Renal cortex interstitium (tissue), 11 donors: ENCODE data around the gene ZNF521. TPM values are rescaled to one million over a fixed set of nuclear protein-coding genes. Genes with fewer than 3 reads are reported as not detected.

Source experiments
- DNase-seq, 11 donors: peaks; one replicate each; pipeline ENCODE4 v3.0.0-alpha.2; 2013; ENCODE audit warnings: low read depth in 9 of 11, low spot score in 4 of 11; ENCODE audit errors: extremely low read depth in 1 of 11
- polyA plus RNA-seq, 3 donors: library from polyadenylated mRNA; unstranded; fragments of 120-200 nt; gene quantifications; one replicate each; pipeline ENCODE4 v1.2.1, GENCODE V29; 2013; ENCODE audit not compliant: insufficient read length in 3 of 3

The ZNF521 gene
- polyA plus RNA-seq, 3 donors = 35.1 to 44.2 (median 39.0) TPM

DNA sequence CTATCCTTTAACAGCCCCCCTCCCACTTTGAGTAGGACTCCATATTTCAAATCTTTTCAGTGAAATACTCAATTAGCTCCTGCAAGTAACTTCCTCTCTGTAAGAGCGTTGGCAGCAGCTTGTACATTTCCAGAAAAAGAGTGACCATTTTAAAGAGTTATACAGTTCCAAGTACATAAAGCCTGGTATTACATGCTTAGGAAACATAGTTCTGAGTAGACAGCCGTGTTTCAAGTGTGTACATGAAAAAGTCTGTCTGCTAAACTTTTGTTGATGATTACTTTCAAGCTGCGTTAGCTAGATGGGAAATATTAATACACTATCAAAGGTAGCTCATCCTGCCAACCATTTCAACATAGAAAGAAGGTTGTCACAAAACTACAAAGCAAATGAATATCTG is 112.8 kb downstream of the ZNF521 start:
- no peak for DNase-seq

DNA sequence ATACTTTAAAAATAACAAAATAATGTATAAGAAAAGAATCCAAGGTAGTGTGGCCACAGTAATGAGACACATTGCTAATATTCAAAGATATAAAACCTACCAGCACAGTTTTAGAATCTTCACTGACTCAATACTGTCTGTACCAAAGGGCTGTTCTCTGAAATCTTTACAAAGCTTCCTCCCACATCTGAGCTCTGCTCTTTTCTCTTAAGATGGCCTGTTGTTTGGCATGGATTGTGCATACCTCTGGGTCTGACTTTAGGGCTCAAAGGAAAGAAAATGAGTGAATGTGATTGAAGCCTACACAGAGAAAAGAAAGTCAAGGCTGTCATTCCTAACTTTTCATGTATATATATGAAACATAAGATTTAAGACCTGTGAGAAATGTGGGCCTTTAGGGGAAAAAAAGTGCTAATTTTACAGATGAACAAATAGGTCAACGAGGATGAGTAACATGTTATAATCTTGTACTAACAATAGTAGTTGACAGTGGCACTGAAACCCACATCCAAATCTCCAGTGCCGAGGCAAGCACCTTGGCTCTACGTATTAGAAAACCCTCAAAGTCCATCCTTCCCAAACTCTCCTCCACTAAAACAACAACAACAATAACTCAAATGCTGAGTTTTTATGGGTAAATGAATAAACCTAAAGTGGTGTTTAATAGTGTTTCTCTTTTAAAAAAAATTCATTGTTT is 114.2 kb downstream of the ZNF521 start:
- DNase-seq = no peak

DNA sequence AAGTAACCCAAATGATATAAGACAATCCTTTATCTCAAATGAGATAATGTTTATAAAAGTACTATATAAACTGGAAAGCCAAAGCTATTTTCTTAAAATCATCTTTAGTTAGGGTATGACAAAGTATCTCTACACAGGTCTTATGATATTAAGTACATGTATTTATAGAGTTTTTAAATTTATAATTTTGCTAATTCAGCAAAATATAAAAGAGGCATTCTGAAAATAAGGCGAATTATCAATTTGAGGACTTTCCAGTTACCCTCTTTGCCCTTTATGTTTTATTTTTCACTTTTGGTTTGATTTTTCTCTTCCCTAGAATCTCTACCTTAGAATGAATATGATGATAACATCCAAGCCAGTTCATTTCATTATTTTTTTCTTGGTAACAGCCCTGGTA is 115.2 kb downstream of the ZNF521 start:
- no peak for DNase-seq

DNA sequence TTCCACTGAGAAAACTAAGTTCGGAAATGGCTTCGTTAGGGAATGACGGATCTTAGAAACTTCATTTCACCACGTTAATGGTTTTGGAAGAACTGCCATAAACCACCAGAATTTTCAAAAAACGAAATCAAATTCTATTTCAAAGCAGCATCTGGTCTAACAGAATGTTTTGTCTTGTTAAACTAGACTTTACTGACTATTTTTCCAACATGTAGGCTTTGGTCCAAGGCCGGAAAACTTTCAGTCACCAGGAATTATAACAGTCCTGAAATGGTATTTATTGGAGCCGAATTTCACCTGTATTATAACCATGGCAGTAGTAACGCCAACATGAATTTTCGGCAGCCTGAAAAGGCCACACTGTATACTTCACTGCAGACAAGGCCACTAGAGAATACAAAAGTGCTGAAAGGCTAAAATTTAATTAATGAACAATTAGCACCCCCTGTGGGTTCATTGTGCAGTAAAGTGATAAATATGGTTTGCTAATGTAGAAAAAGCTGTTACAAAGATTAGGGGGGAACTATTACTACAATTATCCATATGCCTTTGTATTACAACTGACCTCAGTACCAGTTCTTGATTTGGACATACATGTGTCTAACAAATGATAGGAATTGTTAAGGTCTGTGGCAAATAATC is 116.4 kb downstream of the ZNF521 start:
- no peak for DNase-seq

DNA sequence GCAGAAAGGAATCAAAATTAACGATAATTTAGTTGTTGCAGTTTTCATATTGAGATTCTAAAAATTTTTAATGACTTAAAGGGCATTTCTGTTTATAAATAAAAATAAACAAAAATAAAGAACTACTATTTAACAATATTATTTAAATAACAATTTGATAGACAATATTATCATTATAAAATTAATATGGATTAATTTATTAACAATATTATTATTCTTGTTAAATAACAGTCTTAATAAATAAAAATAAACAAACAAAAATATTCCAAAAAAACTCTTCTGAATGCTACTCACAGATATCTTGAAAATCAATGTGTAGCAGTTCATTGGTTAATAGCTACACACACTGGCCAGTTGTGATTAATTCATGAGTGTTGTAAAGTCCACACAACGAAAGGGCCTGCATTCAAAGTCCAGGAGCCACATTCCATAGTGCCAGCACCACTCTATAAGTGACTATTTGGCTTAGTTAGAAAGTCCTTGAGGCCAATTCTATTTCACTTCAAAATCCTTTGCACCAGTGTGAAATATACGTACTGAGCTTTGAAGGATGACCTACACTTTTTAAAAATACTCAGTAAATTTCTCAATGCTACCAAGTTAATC is 117.1 kb downstream of the ZNF521 start:
- no peak for DNase-seq

DNA sequence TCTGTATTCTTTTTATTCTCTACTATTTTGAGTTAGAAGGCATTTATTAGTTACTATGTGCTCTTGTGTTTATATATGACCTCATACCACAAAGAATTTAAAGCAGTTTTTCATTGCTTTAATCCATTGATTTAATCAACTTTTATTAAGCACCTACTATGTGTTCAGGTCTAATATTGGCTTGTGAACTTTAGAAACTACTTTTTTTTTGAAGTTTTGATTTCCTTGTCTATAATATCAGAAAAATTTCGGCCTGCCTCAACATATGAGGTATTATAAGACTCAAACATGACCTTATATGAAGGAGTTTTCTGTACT is 117.7 kb downstream of the ZNF521 start:
- no peak for DNase-seq

DNA sequence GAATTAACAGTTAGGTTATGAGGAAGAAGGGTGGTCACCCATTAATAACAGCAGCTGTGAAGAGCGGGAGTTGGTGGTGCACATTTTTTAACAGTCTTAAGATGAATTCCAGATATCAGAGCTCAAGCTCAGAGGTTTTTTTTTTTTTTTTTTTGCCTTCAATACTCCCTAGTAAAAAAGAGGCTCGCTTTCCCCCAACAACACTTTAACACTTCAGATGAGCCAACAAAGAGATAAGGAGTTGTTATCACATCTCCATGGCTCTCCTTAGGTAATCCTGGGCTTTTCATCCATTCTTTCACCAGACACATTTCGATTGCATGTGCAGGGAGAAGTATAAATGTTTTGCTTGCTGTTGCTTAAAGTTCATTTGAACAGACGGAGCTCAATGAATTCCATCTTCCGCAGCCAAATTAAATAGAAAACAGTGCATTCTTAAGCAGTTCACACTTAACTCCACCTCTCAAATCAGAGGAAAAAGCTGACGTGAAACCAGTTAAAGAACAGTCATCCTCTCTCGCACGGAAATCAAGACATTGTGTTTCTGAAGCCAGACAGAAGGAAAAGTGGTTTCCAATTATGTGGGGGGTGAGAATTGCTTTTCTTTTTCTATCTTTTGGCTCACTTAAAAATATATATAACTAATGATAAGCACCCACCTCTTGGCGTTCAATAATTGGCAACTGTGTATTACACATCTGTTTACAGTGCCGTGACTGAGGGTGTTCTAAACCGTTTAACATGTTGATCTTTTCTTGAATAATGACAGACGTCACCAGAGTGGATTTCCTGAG is 118.2 kb downstream of the ZNF521 start:
- no peak for DNase-seq

DNA sequence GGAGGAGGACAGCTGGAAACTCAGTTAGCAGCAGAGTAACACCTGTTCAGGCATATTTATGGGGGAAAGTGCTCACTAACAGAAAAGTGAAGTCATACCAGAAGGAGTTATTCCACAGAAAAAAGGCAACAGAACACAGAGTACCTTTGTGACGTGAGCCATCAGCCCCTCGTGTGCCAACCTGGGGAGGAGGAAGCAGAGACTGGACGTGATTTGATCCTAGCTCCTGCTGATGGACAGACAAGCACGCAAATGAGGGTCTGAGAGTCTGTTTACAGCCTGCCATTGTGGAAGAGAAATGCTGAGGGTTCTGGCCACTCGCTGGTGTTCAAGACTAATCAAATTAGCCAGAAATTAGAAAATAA is 120.7 kb downstream of the ZNF521 start:
- DNase-seq = no peak

DNA sequence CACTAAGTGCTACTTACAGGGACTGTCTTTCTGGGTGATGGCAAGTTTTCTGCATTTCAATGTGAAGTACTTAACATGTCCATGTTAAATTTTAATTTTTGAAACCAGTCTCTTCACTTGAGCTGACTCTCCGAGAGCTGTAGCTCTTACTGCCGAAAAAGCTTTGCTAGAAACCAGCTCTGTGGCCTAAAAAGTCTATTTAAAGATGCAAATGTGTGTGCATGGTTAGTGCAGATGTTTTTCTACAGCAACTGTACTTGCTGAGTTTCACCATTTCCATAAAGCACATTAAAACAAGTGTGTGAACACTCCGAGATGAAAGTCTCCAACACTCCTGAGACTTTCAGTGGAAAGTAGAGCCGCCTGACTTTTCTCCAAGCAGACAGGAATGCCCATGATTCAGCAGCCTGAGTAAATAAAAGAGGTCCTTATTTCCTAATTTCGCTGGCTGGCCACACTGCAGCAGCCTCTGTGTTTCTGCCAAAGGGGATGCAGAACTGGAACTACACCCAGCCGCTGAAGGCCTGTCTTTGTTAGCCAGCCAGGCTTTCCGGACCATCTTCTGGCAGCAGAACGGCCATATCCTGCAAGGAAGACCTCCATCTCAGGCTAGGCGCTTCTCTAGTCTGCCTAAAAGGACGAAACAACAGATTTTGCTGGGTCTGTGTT is 121.2 kb downstream of the ZNF521 start:
- peak in 1 of 11 donors; percentile 51 for DNase-seq

DNA sequence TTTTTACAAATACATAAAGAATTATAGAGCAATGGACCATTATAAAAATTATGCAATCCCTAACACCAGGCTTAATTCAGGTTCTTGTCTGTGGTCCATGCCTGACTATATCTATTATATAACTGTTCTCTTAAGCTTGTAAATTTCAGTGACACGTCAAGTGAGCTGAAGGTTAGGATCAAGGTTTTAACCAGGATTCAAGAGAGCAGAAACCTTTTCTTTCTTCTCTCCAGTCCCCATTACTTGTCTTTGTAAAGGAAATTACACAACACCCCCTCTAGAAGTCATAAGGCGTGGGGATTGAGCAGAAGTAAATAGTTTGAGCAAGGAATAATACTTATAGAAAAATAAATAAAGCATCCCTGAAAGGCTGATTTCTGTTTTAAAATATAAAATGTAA is 122.0 kb downstream of the ZNF521 start:
- DNase-seq = no peak

DNA sequence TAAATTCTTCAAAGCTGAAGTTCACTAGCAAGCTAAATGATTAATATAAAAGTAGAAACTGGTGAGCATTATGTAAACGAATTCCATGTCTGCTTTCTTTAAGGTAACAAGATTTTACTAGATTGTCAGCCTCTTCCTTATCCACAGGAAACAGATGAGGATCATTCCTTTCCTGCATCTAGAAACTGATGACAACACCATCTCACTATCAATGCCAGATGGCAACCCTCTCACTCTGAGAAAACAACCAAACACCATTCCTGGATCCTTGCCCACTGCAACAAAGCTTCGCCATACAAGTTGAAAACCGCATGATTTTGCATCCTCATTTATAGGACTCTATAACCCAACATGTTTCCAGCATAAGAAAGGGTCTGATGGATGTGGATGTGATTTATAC is 122.9 kb downstream of the ZNF521 start:
- DNase-seq = no peak

DNA sequence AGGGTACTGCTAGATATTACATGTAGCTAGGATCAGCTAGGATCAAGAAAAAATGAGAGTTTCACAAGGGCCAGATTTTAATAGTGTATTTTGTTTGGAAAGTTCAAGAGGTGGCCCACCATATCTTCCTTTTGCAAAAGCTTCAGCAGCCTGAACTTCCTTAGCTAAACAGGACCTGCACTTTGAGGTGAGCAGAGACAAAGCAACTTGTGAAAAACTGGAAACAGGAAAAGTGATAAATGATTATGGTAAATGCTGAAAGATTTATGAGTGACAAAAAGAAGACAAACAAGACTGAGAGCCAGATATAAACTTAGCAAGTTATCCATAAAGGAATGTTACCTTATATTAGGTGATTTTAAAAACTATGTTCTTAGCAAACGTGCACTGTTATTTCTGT is 123.6 kb downstream of the ZNF521 start:
- no peak for DNase-seq

DNA sequence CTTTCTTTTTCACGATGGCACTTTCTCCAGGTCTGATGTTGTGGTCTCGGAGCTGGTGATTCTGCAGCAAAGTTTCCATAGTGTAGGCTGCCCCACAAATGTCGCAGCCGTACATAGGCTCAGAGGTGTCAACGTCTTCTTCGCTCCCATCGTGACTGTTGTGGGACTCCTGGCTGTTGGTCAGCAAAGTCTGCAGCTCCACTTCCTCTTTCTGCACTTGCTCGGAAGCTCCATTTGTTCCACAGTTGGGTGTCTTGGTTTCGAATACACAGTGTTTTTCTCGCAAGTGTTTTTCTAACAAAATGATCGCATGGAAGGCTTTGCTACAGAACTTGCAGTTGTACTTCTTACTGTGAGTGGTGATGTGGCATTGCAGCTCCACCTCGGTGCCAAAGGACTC is 126.8 kb downstream of the ZNF521 start:
- DNase-seq = no peak

DNA sequence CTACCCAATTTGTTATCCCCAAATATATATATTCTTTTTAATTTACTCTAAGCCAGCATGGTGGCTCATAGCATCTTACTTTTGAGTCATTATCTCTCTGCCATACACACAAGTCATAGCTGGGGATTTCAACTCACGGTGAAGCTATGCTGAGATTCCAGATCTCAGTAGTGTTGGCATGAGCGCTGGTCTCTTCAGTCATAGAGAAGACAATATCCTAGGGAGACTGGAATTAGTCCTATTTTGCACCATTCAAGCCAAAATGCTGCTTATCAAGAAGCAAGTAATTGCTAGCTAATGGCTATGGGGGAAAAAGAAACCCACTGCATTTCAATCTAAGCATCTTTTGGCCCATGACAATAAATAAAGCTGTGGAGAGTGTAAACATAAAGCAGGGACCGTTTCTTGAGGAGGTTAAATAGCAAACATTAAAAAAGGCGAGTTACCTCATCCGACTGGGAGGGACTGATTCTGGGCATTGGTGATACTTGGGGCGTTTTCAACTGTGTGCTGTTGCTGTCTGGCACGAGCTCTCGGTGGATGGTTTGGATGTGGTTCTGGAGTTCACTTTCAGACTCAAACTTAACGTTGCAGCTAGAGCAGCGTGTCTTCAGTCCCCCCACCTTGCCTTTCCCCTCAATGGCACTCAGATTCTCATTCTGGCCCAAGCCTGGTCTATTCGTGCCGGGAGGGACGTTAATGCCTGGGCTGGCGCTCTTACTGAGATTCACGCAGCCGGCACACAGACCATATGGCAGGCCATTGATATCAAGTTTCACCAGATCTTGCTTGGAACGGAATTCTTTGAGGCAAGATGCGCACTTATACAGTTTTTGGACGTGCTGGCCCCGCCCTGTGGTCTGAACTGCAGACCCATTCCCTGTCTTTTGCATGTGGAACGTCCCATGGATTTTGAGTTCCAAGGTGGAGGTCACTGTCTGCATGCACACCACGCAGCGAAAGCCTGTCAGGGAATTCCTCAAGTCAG is 127.8 kb downstream of the ZNF521 start:
- no peak for DNase-seq

DNA sequence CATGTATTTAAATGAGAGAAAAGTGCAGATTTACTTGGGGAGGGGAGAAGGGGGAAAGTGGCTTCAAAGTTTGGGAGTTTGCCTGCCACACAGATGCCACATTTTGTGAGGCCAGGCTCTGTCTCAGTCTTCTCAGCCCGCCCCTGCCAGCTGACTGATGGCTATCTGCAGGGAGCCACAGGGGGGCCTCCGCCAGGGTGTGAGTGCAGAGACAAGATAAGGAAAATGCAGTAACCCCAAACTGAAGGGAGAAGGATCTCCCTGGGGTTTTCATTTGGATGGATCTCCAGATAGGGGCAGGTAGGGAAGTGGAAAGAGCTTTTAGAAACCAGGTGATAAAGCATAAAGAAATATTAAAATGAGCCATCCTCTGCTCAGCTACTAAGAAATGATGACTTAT is 128.8 kb downstream of the ZNF521 start:
- no peak for DNase-seq

DNA sequence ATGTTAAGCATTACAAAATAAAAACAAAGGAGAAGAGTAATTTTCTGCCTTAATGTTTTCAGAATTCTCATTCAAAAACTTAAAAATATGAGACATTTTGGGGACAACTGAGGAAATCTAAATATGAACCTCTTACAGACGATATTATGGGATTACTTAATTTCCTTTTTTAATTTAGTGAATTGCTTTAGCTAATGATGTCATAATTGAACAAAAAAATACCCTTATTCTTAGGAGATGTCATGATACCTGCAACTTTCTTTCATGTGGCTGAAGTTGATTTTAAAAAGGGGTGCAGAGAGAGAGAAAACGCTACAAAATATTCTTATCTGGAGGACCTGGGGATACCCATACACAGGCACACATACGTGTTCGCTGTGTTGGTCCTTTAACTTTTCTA is 129.3 kb downstream of the ZNF521 start:
- DNase-seq = no peak

DNA sequence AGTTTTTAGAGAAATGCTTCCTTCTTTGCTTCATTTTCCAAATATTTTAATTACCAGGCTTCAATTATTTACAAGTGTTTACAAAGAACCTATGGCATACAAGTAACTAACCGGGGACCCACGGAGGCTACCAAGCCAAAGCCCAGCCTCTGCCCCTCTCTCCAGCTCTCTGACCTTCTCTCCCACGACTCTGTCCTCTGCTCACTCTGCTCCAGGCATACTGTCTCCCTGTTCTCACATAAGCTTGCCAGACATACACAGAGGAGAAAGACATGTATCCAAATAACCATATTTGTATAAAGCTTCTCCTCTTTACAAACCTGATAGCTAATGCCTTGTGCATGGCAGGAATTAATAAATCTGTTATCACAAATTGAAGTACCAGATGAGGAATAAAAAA is 141.3 kb downstream of the ZNF521 start:
- DNase-seq = no peak

DNA sequence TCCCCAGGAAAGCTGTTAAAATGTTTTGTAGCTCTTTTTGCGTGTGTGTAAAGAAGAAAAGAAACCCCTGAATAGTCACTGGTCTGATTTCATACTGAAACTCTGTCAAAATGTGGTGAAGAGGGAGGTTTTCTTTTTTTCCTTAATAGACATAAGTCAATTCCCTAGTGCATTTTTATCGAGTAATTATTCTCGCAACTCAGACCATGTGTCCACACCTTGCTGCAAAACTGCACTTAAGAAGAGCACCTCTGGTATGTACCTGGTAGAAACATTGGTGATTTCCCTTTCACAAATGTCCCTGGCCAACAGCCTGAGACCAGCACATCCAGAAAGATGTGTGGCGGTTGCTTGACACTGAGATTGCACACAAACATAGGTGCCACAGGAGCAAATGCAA is 159.9 kb downstream of the ZNF521 start:
- no peak for DNase-seq

DNA sequence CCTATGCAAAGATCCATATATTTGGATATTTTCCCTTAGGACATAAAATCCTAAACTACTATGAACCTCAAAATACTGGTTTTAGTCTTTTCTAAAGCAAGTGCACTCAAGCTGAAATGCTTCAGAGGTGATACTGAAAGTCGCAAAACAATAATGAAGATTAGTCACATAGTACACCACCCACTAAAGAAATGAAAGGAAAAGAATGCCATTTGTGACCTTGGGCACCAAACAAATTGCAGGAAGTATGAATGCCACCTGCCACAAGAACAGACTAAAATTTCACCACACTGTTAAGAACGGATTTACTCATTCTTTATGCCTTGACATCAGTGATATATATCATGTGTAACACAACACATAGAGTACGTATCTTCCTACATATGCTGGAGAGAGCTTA is 161.5 kb downstream of the ZNF521 start:
- no peak for DNase-seq
